Caco-2 (cell line): ENCODE measurements around the gene CLASRP. TPM values are rescaled to one million over a fixed set of nuclear protein-coding genes. Genes with fewer than 3 reads are reported as not detected.

ENCODE experiments used
- BruUV-seq: library from RNA; stranded (reverse); fragments of 400-500 nt; replicated peaks from 2 replicates; lab custom pipeline; 2021; lab: Mats Ljungman, UMichigan
- CTCF ChIA-PET: fragments of 300-600 bp; sonication (Branson Sonifier 250); formaldehyde crosslinking; loops from one replicate; lab custom pipeline; 2022; ENCODE audit warnings: antibody characterized with exemption; lab: Charles Lee
- POLR2A ChIA-PET: fragments of 300-600 bp; sonication (Branson Sonifier 250); formaldehyde crosslinking; loops from one replicate; lab custom pipeline; 2022; ENCODE audit warnings: antibody characterized with exemption; lab: Charles Lee
- DNase-seq, 2 experiments: peaks; one replicate each; pipeline versions ENCODE4 v3.0.0 to v3.0.0-alpha.2; 2020 to 2022
- H3K27me3 ChIP-seq: replicated peaks from 2 replicates; pipeline ENCODE4 v1.6.0; 2011; ENCODE audit warnings: low read length; ENCODE audit not compliant: control insufficient read depth, insufficient read depth
- H3K36me3 ChIP-seq: 2 replicates; pipeline ENCODE4 v1.5.1; 2011; ENCODE audit warnings: low read length; ENCODE audit not compliant: control insufficient read depth, insufficient read depth
- H3K4me1 ChIP-seq: fragments of 250-450 bp; sonication (Bioruptor Pico); 2 replicates; pipeline ENCODE4 v1.5.1; 2020; ENCODE audit warnings: mild to moderate bottlenecking
- H3K4me3 ChIP-seq: 2 replicates; pipeline ENCODE4 v1.5.1; 2011; ENCODE audit warnings: low read depth, mild to moderate bottlenecking, control low read depth, low read length
- H3K9me3 ChIP-seq: fragments of 250-450 bp; sonication (Bioruptor Pico); 2 replicates; pipeline ENCODE4 v1.5.1; 2020; ENCODE audit warnings: mild to moderate bottlenecking, moderate library complexity
- H3K27ac Mint-ChIP-seq: one replicate; pipeline ENCODE4 v1.8.0; 2022; ENCODE audit warnings: mixed read lengths; ENCODE audit not compliant: unreplicated experiment
- H3K27me3 Mint-ChIP-seq: one replicate; pipeline ENCODE4 v1.8.0; 2022; ENCODE audit warnings: mixed read lengths; ENCODE audit not compliant: insufficient read depth, unreplicated experiment
- H3K36me3 Mint-ChIP-seq: one replicate; pipeline ENCODE4 v1.8.0; 2022; ENCODE audit warnings: mild to moderate bottlenecking, mixed read lengths; ENCODE audit not compliant: insufficient read depth, unreplicated experiment
- H3K4me1 Mint-ChIP-seq: one replicate; pipeline ENCODE4 v1.8.0; 2022; ENCODE audit warnings: low read depth, mixed read lengths; ENCODE audit not compliant: unreplicated experiment
- H3K4me3 Mint-ChIP-seq: one replicate; pipeline ENCODE4 v1.8.0; 2022; ENCODE audit warnings: mild to moderate bottlenecking, moderate library complexity, mixed read lengths; ENCODE audit not compliant: unreplicated experiment
- H3K9me3 Mint-ChIP-seq: one replicate; pipeline ENCODE4 v1.8.0; 2022; ENCODE audit warnings: mixed read lengths; ENCODE audit not compliant: unreplicated experiment
- intact Hi-C: fragments of 100-400 bp; cut with micrococcal nuclease; formaldehyde crosslinking; loops from one replicate; pipeline ENCODE4 v1.10.0; 2022; ENCODE audit not compliant: unreplicated experiment
- total RNA-seq: library from RNA; stranded (reverse); gene quantifications from 2 replicates; pipeline ENCODE4 v1.2.3, GENCODE V29; 2022
- TF ChIP-seq, protein P1 (sequence below), 2 experiments: fragments of 200-600 bp in 1 of 2; IDR thresholded peaks; 1 replicate in 1 of 2; 2 replicates in 1 of 2; pipeline versions ENCODE4 v1.5.1 to v1.8.0; 2011 to 2022; ENCODE audit warnings: antibody characterized with exemption in 1 of 2, control low read depth in 1 of 2, inconsistent platforms in 1 of 2, low read depth in 1 of 2, low read length in 1 of 2, mild to moderate bottlenecking in 1 of 2, moderate library complexity in 1 of 2; ENCODE audit not compliant: insufficient read depth in 1 of 2, severe bottlenecking in 1 of 2, unreplicated experiment in 1 of 2

CLASRP gene
- total RNA-seq, 1 experiment from 2014 or later = 104 TPM

DNA sequence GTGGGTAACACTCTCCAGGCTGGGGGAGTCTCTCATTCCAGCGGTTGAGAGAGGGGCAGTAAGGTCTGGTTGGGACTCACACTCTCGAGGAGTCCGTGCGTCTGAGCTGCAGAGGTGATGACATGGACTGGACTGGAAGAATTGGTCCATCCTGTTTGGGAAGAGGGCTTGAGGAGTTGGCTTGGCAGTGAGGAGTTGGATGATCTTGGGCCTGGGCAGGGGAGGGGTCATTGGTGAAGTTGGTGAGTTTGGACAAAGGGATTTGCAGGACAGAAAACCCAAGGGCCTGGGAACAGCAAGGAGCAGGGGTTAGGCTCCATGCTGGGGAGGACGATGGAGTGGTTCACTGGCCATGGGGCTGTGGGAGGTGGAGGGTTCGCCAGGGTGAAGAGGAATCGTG, 57.9 kb downstream of the CLASRP start:
- ChIA-PET POLR2A (no interaction called here), CTCF (no interaction called here)
- H3K27me3 Mint-ChIP-seq = no peaks in the 10 kb centered on the region
- H3K4me3 Mint-ChIP-seq = no peak overlapping the region
- peaks cover 31% of the 10 kb centered on the region for H3K36me3 Mint-ChIP-seq
- H3K27me3 ChIP-seq = no peaks in the 10 kb centered on the region
- H3K27ac Mint-ChIP-seq = peak overlapping the region; percentile 16
- peaks cover 30% of the 10 kb centered on the region for H3K4me1 Mint-ChIP-seq
- no peaks in the 10 kb centered on the region for H3K36me3 ChIP-seq
- DNase-seq = no peak
- no TSS peak for BruUV-seq
- intact Hi-C loops = no loop called here
- peaks cover 18% of the 10 kb centered on the region for H3K4me1 ChIP-seq
- H3K4me3 ChIP-seq = no peak overlapping the region
- TF ChIP-seq, protein P1, sequence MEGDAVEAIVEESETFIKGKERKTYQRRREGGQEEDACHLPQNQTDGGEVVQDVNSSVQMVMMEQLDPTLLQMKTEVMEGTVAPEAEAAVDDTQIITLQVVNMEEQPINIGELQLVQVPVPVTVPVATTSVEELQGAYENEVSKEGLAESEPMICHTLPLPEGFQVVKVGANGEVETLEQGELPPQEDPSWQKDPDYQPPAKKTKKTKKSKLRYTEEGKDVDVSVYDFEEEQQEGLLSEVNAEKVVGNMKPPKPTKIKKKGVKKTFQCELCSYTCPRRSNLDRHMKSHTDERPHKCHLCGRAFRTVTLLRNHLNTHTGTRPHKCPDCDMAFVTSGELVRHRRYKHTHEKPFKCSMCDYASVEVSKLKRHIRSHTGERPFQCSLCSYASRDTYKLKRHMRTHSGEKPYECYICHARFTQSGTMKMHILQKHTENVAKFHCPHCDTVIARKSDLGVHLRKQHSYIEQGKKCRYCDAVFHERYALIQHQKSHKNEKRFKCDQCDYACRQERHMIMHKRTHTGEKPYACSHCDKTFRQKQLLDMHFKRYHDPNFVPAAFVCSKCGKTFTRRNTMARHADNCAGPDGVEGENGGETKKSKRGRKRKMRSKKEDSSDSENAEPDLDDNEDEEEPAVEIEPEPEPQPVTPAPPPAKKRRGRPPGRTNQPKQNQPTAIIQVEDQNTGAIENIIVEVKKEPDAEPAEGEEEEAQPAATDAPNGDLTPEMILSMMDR (IDR thresholded peaks at IDR 0.05; ENCODE audit: insufficient read depth in 1 of 2, low read depth in 1 of 2, low read length in 1 of 2, severe bottlenecking in 1 of 2, unreplicated experiment in 1 of 2) = no peak
- H3K9me3 Mint-ChIP-seq = no peaks in the 10 kb centered on the region
- H3K9me3 ChIP-seq = no peaks in the 10 kb centered on the region

DNA sequence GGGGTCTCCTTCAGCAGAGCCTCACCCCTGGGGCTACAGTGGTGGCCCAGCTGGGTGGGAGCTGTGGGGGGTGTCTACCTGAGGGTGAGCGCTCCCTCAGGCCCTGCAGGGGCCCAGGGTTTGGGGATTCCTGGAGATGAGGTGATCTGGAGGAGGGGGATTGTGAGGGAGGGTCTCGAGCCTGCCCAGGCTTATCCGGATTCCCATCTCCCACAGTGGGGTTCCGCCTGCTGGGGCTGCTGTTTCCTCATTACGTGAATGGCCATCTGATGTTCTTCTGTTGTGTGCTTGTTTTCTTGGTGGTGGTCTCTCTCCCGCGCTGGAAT, 58.6 kb downstream of the CLASRP start:
- H3K4me1 Mint-ChIP-seq = peaks cover 30% of the 10 kb centered on the region
- Histone ChIP-seq H3K4me1 (peaks cover 21% of the 10 kb centered on the region), H3K9me3 (no peaks in the 10 kb centered on the region), H3K4me3 (no peak overlapping the region), H3K36me3 (no peaks in the 10 kb centered on the region), H3K27me3 (no peaks in the 10 kb centered on the region)
- H3K27me3 Mint-ChIP-seq = no peaks in the 10 kb centered on the region
- POLR2A ChIA-PET = no interaction called here
- intact Hi-C loops = no loop called here
- CTCF ChIA-PET = no interaction called here
- DNase-seq = no peak
- TF ChIP-seq, protein P1 (IDR thresholded peaks at IDR 0.05; ENCODE audit: insufficient read depth in 1 of 2, low read depth in 1 of 2, low read length in 1 of 2, severe bottlenecking in 1 of 2, unreplicated experiment in 1 of 2) = no peak
- H3K27ac Mint-ChIP-seq = peak overlapping the region; percentile 51
- no peaks in the 10 kb centered on the region for H3K9me3 Mint-ChIP-seq
- peaks cover 24% of the 10 kb centered on the region for H3K36me3 Mint-ChIP-seq
- BruUV-seq = no TSS peak
- no peak overlapping the region for H3K4me3 Mint-ChIP-seq

DNA sequence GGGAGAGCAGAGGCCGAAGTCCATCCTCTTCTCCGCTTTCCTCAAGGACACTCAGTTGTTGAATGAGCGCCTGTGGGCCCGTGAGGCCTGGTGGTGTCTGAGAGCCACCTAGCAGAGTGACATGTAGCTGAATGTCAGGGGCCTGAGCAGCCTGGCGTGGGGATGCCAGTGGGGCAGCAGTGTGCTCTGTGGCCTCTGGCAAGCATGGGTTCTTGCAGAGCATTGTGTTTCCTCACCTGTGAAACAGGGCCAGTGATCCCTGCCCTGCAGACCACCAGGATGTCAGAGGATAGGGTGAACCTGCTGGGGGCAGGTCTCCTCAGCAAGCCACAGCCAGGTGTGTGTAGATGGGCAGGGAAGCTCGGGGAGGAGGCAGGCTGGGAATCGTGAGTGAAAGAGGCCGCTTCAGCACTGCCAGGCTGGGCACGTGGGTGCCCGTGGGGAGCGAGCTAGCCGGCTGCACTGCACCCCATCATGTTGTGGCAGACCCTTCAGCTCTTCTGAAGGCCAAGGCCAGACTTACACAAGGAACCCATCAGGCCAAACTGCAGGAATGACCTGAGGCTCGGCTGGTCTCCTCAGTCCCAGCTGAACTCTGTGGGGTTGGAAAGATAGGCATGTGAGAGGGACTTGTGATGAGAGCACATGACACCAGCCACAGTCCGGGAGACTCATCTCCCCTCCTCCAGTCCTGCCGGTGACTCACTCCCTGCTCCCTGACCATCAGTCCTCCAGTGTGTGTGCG, 59.1 kb downstream of the CLASRP start:
- POLR2A ChIA-PET = no interaction called here
- peak overlapping the region; percentile 51 for H3K27ac Mint-ChIP-seq
- H3K27me3 Mint-ChIP-seq = no peaks in the 10 kb centered on the region
- intact Hi-C loops = no loop called here
- Histone ChIP-seq H3K27me3 (no peaks in the 10 kb centered on the region), H3K36me3 (no peaks in the 10 kb centered on the region), H3K9me3 (no peaks in the 10 kb centered on the region), H3K4me3 (no peak overlapping the region), H3K4me1 (peaks cover 26% of the 10 kb centered on the region)
- peaks cover 30% of the 10 kb centered on the region for H3K4me1 Mint-ChIP-seq
- CTCF ChIA-PET = no interaction called here
- no TSS peak for BruUV-seq
- H3K4me3 Mint-ChIP-seq = no peak overlapping the region
- H3K9me3 Mint-ChIP-seq = no peaks in the 10 kb centered on the region
- TF ChIP-seq, protein P1 (IDR thresholded peaks at IDR 0.05; ENCODE audit: insufficient read depth in 1 of 2, low read depth in 1 of 2, low read length in 1 of 2, severe bottlenecking in 1 of 2, unreplicated experiment in 1 of 2) = no peak
- peak in 1 of 2 experiments; percentile 68 for DNase-seq
- H3K36me3 Mint-ChIP-seq = peaks cover 18% of the 10 kb centered on the region
